HepG2 (cell line): Measurements from ENCODE around the gene UBASH3A. TPM values are rescaled to one million over a fixed set of nuclear protein-coding genes. Genes with fewer than 3 reads are reported as not detected.

ENCODE experiments used
- ATAC-seq: fragments of 200-7000 bp; cut with Tn5 transposase; 3 replicates; pipeline ENCODE4 v1.9.1; 2020; ENCODE audit warnings: mild to moderate bottlenecking, moderate library complexity
- BruUV-seq: library from RNA; stranded (reverse); fragments of 400-500 nt; replicated peaks from 2 replicates; lab custom pipeline; 2021; lab: Mats Ljungman, UMichigan
- CTCF ChIA-PET: fragments of 300-600 bp; formaldehyde crosslinking; extraction: SDS; loops from one replicate; lab custom pipeline; 2021; ENCODE audit warnings: low total read pairs, inconsistent platforms, low intra/inter-chr PET ratio; lab: Yijun Ruan, JAX
- POLR2A ChIA-PET: fragments of 350-600 bp; sonication (Branson Sonifier 250); formaldehyde crosslinking; loops from one replicate; lab custom pipeline; 2020; ENCODE audit warnings: antibody characterized with exemption, inconsistent platforms; lab: Yijun Ruan, JAX
- DNase-seq: peaks from one replicate; pipeline ENCODE4 v3.0.0-alpha.2; 2015; ENCODE audit warnings: low spot score
- FAIRE-seq: peaks from 3 replicates; lab custom pipeline; 2011; peaks lifted over from hg19 to GRCh38; lab: Jason Lieb, UNC
- H2AFZ ChIP-seq: one replicate; pipeline ENCODE4 v1.6.1; 2011; ENCODE audit warnings: low read length, inconsistent platforms
- H3K27ac ChIP-seq: fragments of 300-600 bp; 3 replicates; pipeline ENCODE4 v1.8.0; 2011; ENCODE audit warnings: mixed run types, mild to moderate bottlenecking, mixed read lengths, low read length, inconsistent platforms; ENCODE audit not compliant: insufficient read depth; ENCODE audit errors: extremely low read length
- H3K27me3 ChIP-seq, 2 experiments: fragments of 200-600 bp in 1 of 2; 2 replicates in 1 of 2; 3 replicates in 1 of 2; pipeline versions ENCODE4 v1.6.0 to v1.8.0; 2011; ENCODE audit warnings: low read length in 2 of 2, mild to moderate bottlenecking in 2 of 2, moderate library complexity in 2 of 2, inconsistent platforms in 1 of 2; ENCODE audit not compliant: insufficient read depth in 2 of 2, control insufficient read depth in 1 of 2
- H3K36me3 ChIP-seq, 2 experiments: fragments of 200-600 bp in 1 of 2; replicated peaks in 1 of 2; 2 replicates in 1 of 2; 3 replicates in 1 of 2; pipeline versions ENCODE4 v1.5.1 to v1.8.0; 2011; ENCODE audit warnings: low read length in 2 of 2, inconsistent platforms in 1 of 2; ENCODE audit not compliant: insufficient read depth in 2 of 2, control insufficient read depth in 1 of 2
- H3K4me1 ChIP-seq: 2 replicates; pipeline ENCODE4 v1.5.1; 2012; ENCODE audit warnings: low read length, inconsistent platforms; ENCODE audit not compliant: insufficient read depth
- H3K4me2 ChIP-seq: 2 replicates; pipeline ENCODE4 v1.6.0; 2011; ENCODE audit warnings: low read depth, low read length, inconsistent platforms
- H3K4me3 ChIP-seq, 3 experiments: fragments of 200-600 bp in 1 of 3; sonication (generic), shearing (Covaris generic) in 1 of 3; replicated peaks in 1 of 3; 2 replicates each; pipeline ENCODE4 v1.5.1; 2011 to 2016; ENCODE audit warnings: low read length in 3 of 3, inconsistent platforms in 2 of 3, low read depth in 2 of 3, mild to moderate bottlenecking in 2 of 3, control low read depth in 1 of 3, mixed read lengths in 1 of 3; ENCODE audit not compliant: insufficient read depth in 1 of 3
- H3K79me2 ChIP-seq: one replicate; pipeline ENCODE4 v1.6.1; 2011; ENCODE audit warnings: low read length, inconsistent platforms; ENCODE audit not compliant: insufficient read depth
- H3K9ac ChIP-seq: 2 replicates; pipeline ENCODE4 v1.6.0; 2011; ENCODE audit warnings: mild to moderate bottlenecking, low read depth, low read length, inconsistent platforms; ENCODE audit not compliant: insufficient read depth
- H3K9me3 ChIP-seq: 2 replicates; pipeline ENCODE4 v1.5.1; 2012; ENCODE audit warnings: mild to moderate bottlenecking, low read length
- H4K20me1 ChIP-seq: 2 replicates; pipeline ENCODE4 v1.6.0; 2011; ENCODE audit warnings: inconsistent platforms, mild to moderate bottlenecking, low read length, moderate library complexity; ENCODE audit not compliant: insufficient read depth
- WGBS: methylation state at CpG from one replicate; pipeline ENCODE4 v1.1.6; 2017; ENCODE audit warnings: low lambda C conversion rate; 5-methylcytosine and 5-hydroxymethylcytosine counted together
- in situ Hi-C: cut with HindIII; loops from 2 replicates; pipeline ENCODE4 v1.10.0; 2017; ENCODE audit warnings: low pct_unique_long_range_greater_than_20kb; ENCODE audit not compliant: extremely low pct_ligation_motif_present
- intact Hi-C: fragments of 100-400 bp; cut with micrococcal nuclease; formaldehyde crosslinking; loops from one replicate; pipeline ENCODE4 v1.10.0; 2022; ENCODE audit not compliant: unreplicated experiment
- polyA plus RNA-seq, 8 experiments: library from polyadenylated mRNA; depleted of rRNA in 3 of 8; stranded (reverse) in 7 of 8; unstranded in 1 of 8; fragments of >200 nt; fragmentation: Illumina TruSeq in 4 of 8; extraction: Trizol in 4 of 8; gene quantifications; 2 replicates each; pipeline versions ENCODE4 v1.2.1 to v1.2.3, GENCODE V29; 2011 to 2016; ENCODE audit warnings: low read depth in 4 of 8, missing spikeins in 1 of 8, mixed read lengths in 1 of 8; ENCODE audit not compliant: insufficient read depth in 1 of 8
- total RNA-seq, 5 experiments: library from RNA; depleted of rRNA; stranded (reverse); fragments of >200 nt; fragmentation: Illumina TruSeq; extraction: Trizol; gene quantifications; 2 replicates each; pipeline ENCODE4 v1.2.3, GENCODE V29; 2016; ENCODE audit warnings: low read depth in 1 of 5
- TF ChIP-seq, protein P1 (sequence below): fragments of 450-650 bp; IDR thresholded peaks from 2 replicates; pipeline ENCODE4 v1.6.1; 2016
- TF ChIP-seq, protein P2 (sequence below): sonication (generic); formaldehyde crosslinking; IDR thresholded peaks from 2 replicates; pipeline ENCODE4 v1.4.0; 2020; ENCODE audit warnings: missing genetic modification reagents

UBASH3A gene
- total and polyA plus RNA-seq, 2 of the 13 experiments (the other 11 are each of a cell fraction or from before 2014, with no cell fraction given), result not detected

DNA sequence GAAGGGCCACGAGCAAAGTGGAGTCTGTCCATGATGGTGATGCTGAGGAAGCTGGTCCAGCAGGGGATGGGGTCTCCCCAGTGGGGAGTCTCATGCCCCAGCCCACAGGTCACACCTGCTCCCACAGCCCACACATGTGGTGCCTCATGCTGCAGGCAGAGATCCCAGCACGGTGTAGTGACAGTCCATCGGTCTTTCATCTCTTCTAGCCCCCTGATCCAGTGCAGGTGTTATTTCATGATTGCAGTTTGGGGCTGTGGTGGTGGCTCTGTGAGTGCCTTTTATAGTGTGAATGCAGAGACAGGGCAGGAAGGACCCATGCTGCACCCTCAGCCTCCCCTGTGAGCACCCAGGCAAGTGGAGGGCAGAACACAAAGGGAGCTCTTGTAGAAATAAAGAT, 45.0 kb downstream of the UBASH3A start:
- no peak for FAIRE-seq
- in situ Hi-C loops, result loop anchor here (5.0 to 10.0 kb wide), 3 partner anchors 66 to 294 kb away; no protein-coding TSS in a partner anchor
- DNase-seq, result no peak
- Histone ChIP-seq H3K9me3 (no peaks in the 10 kb centered on the region), H3K27ac (no peak overlapping the region), H3K4me2 (no peak overlapping the region), H3K4me3 (no peak overlapping the region), H4K20me1 (no peaks in the 10 kb centered on the region), H3K27me3 (peaks cover 0 to 3% of the 10 kb centered on the region in 2 experiments; a peak in 2 of 5 replicates), H3K9ac (no peak overlapping the region), H3K4me1 (peaks cover 4% of the 10 kb centered on the region; the same call in 1 of the 2 replicates), H2AFZ (no peak overlapping the region), H3K36me3 (no peaks in the 10 kb centered on the region), H3K79me2 (no peaks in the 10 kb centered on the region)
- intact Hi-C loops, result no loop called here
- TF ChIP-seq, protein P1, sequence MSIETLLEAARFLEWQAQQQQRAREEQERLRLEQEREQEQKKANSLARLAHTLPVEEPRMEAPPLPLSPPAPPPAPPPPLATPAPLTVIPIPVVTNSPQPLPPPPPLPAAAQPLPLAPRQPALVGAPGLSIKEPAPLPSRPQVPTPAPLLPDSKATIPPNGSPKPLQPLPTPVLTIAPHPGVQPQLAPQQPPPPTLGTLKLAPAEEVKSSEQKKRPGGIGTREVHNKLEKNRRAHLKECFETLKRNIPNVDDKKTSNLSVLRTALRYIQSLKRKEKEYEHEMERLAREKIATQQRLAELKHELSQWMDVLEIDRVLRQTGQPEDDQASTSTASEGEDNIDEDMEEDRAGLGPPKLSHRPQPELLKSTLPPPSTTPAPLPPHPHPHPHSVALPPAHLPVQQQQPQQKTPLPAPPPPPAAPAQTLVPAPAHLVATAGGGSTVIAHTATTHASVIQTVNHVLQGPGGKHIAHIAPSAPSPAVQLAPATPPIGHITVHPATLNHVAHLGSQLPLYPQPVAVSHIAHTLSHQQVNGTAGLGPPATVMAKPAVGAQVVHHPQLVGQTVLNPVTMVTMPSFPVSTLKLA, result peak; percentile 85
- TF ChIP-seq, protein P2, sequence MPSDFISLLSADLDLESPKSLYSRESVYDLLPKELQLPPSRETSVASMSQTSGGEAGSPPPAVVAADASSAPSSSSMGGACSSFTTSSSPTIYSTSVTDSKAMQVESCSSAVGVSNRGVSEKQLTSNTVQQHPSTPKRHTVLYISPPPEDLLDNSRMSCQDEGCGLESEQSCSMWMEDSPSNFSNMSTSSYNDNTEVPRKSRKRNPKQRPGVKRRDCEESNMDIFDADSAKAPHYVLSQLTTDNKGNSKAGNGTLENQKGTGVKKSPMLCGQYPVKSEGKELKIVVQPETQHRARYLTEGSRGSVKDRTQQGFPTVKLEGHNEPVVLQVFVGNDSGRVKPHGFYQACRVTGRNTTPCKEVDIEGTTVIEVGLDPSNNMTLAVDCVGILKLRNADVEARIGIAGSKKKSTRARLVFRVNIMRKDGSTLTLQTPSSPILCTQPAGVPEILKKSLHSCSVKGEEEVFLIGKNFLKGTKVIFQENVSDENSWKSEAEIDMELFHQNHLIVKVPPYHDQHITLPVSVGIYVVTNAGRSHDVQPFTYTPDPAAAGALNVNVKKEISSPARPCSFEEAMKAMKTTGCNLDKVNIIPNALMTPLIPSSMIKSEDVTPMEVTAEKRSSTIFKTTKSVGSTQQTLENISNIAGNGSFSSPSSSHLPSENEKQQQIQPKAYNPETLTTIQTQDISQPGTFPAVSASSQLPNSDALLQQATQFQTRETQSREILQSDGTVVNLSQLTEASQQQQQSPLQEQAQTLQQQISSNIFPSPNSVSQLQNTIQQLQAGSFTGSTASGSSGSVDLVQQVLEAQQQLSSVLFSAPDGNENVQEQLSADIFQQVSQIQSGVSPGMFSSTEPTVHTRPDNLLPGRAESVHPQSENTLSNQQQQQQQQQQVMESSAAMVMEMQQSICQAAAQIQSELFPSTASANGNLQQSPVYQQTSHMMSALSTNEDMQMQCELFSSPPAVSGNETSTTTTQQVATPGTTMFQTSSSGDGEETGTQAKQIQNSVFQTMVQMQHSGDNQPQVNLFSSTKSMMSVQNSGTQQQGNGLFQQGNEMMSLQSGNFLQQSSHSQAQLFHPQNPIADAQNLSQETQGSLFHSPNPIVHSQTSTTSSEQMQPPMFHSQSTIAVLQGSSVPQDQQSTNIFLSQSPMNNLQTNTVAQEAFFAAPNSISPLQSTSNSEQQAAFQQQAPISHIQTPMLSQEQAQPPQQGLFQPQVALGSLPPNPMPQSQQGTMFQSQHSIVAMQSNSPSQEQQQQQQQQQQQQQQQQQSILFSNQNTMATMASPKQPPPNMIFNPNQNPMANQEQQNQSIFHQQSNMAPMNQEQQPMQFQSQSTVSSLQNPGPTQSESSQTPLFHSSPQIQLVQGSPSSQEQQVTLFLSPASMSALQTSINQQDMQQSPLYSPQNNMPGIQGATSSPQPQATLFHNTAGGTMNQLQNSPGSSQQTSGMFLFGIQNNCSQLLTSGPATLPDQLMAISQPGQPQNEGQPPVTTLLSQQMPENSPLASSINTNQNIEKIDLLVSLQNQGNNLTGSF (CRISPR knock-in tag), result no peak
- no peak for ATAC-seq
- CTCF ChIA-PET, result interaction anchor here (1.8 to 2.3 kb wide), 3 partner anchors 112 to 303 kb away, joined by 18 to 33 read pairs (median 20); no protein-coding TSS in a partner anchor
- POLR2A ChIA-PET, result no interaction called here
- no TSS peak for BruUV-seq
- WGBS, result 0% methylated on average over 2 of the region's 3 CpGs
